Measurements from ENCODE around the gene SNCB. TPM values are rescaled to one million over a fixed set of nuclear protein-coding genes. Genes with fewer than 3 reads are reported as not detected.
"Not testable (repeated sequence)": the region's sequence is repeated elsewhere in the genome, so short reads cannot be mapped to it uniquely, and the experiment has no call there.

The SNCB gene
- total and polyA plus RNA-seq, 2 experiments from 2014 or later: not detected

- TF ChIP-seq EZH2 (IDR thresholded peaks at IDR 0.05; ENCODE audit: insufficient read depth, poor library complexity, severe bottlenecking) (no peak), EZH2phosphoT487 (IDR thresholded peaks at IDR 0.05; ENCODE audit: insufficient read depth, low read depth) (no peak)
Measured at GRCh38 chr5:176593273-176593869, 37.0 kb downstream of the SNCB start.

DNA sequence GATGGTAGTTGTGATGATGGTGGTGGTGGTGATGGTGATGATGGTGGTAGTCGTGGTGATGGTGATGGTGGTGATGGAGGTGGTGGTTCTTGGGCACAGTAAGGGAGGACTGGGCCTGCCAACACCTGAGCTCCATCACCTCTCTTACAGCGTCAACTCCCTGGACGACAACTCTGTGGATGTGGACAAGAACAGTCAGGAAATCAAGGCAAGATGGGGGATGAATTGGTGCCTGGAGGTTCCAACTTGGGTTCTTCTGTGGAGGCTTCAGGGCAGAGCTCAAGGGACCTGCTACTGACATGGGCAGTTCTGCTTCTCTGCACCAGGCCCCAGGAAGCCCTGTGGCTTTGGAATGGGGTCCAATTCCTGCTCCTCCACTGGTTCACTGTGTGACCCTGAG is 37.8 kb downstream of the SNCB start:
- Histone ChIP-seq H4K20me1 (ENCODE audit: insufficient read depth) (no peaks in the 10 kb centered on the region), H3F3A (ENCODE audit: insufficient read depth) (no peaks in the 10 kb centered on the region), H3K9me2 (ENCODE audit: insufficient read depth) (no peaks in the 10 kb centered on the region), H2AFZ (no peak overlapping the region), H3K27me3 (replicated peaks; ENCODE audit: insufficient read depth) (no peaks in the 10 kb centered on the region), H3K9me3 (ENCODE audit: low read depth) (no peaks in the 10 kb centered on the region), H3K4me2 (ENCODE audit: unreplicated experiment) (no peak overlapping the region), H3K9ac (no peak overlapping the region), H3K79me2 (ENCODE audit: insufficient read depth) (no peaks in the 10 kb centered on the region), H3K4me1 (ENCODE audit: insufficient read depth) (no peaks in the 10 kb centered on the region), H3K27ac (no peak overlapping the region), H3K4me3 (no peak overlapping the region), H3K36me3 (ENCODE audit: low read depth) (no peaks in the 10 kb centered on the region)
- TF ChIP-seq EZH2 (IDR thresholded peaks at IDR 0.05; ENCODE audit: insufficient read depth, poor library complexity, severe bottlenecking) (no peak), EZH2phosphoT487 (IDR thresholded peaks at IDR 0.05; ENCODE audit: insufficient read depth, low read depth) (no peak)
- in situ Hi-C loops (cut with MboI): no loop called here
- WGBS, 2 experiments (ENCODE audit: low coverage in 1 of 2, low lambda C conversion rate in 2 of 2, missing lambda C conversion rate in 2 of 2): 90 to 92% methylated on average over 3 of the region's 3 CpGs
- no peak for DNase-seq

More at GRCh38 chr5:176593273-176593869, 37.0 kb downstream of the SNCB start:
- H3K79me2 ChIP-seq (ENCODE audit: insufficient read depth): no peaks in the 10 kb centered on the region
- H3K4me2 ChIP-seq (ENCODE audit: unreplicated experiment): no peak overlapping the region
- in situ Hi-C loops (cut with MboI): no loop called here
- no peaks in the 10 kb centered on the region for H3K9me3 ChIP-seq (ENCODE audit: low read depth)
- H3K9me2 ChIP-seq (ENCODE audit: insufficient read depth): no peaks in the 10 kb centered on the region
- H3K27me3 ChIP-seq (replicated peaks; ENCODE audit: insufficient read depth): no peaks in the 10 kb centered on the region
- no peaks in the 10 kb centered on the region for H3K36me3 ChIP-seq (ENCODE audit: low read depth)
- H3K4me3 ChIP-seq: no peak overlapping the region
- H4K20me1 ChIP-seq (ENCODE audit: insufficient read depth): no peaks in the 10 kb centered on the region
- no peak overlapping the region for H2AFZ ChIP-seq
- H3K27ac ChIP-seq: no peak overlapping the region
- no peaks in the 10 kb centered on the region for H3K4me1 ChIP-seq (ENCODE audit: insufficient read depth)
- WGBS, 2 experiments (ENCODE audit: low coverage in 1 of 2, low lambda C conversion rate in 2 of 2, missing lambda C conversion rate in 2 of 2): 91 to 93% methylated on average over 12 of the region's 12 CpGs
- DNase-seq: no peak
- no peaks in the 10 kb centered on the region for H3F3A ChIP-seq (ENCODE audit: insufficient read depth)
- H3K9ac ChIP-seq: no peak overlapping the region

DNA sequence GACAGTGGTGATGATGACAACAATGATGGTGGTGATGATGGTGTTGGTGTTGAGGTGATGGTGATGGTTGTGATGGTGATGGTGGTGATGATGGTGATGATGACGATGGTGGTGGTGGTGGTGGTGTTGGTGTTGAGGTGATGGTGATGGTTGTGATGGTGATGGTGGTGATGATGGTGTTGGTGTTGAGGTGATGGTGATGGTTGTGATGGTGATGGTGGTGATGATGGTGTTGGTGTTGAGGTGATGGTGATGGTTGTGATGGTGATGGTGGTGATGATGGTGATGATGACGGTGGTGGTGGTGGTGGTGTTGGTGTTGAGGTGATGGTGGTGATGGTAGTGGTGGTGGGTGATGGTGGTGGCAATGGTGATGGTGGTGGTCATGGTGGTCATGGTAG is 38.7 kb downstream of the SNCB start:
- H4K20me1 ChIP-seq (ENCODE audit: insufficient read depth); H3F3A ChIP-seq (ENCODE audit: insufficient read depth); H3K4me2 ChIP-seq (ENCODE audit: unreplicated experiment); H3K9me2 ChIP-seq (ENCODE audit: insufficient read depth); H3K27ac ChIP-seq; H3K79me2 ChIP-seq (ENCODE audit: insufficient read depth); H2AFZ ChIP-seq; in situ Hi-C loops (cut with MboI); H3K9me3 ChIP-seq (ENCODE audit: low read depth); H3K9ac ChIP-seq; H3K36me3 ChIP-seq (ENCODE audit: low read depth); DNase-seq; H3K4me3 ChIP-seq; H3K4me1 ChIP-seq (ENCODE audit: insufficient read depth); H3K27me3 ChIP-seq (replicated peaks; ENCODE audit: insufficient read depth): not testable (repeated sequence)
- 37 to 100% methylated on average over 1 to 2 of the region's 2 CpGs for WGBS, 2 experiments (ENCODE audit: low coverage in 1 of 2, low lambda C conversion rate in 2 of 2, missing lambda C conversion rate in 2 of 2)

GRCh38 chr5:176590035-176590717 is 40.2 kb downstream of the SNCB start:
- H3K4me1 ChIP-seq (ENCODE audit: insufficient read depth): no peaks in the 10 kb centered on the region
- in situ Hi-C loops (cut with MboI): no loop called here
- H3K4me3 ChIP-seq: no peak overlapping the region
- H3K36me3 ChIP-seq (ENCODE audit: low read depth): no peaks in the 10 kb centered on the region
- no peak overlapping the region for H3K4me2 ChIP-seq (ENCODE audit: unreplicated experiment)
- no peaks in the 10 kb centered on the region for H3K27me3 ChIP-seq (replicated peaks; ENCODE audit: insufficient read depth)
- H2AFZ ChIP-seq: no peak overlapping the region
- 68 to 72% methylated on average over 17 of the region's 17 CpGs for WGBS, 2 experiments (ENCODE audit: low coverage in 1 of 2, low lambda C conversion rate in 2 of 2, missing lambda C conversion rate in 2 of 2)
- H3K79me2 ChIP-seq (ENCODE audit: insufficient read depth): no peaks in the 10 kb centered on the region
- no peaks in the 10 kb centered on the region for H3F3A ChIP-seq (ENCODE audit: insufficient read depth)
- H3K9me2 ChIP-seq (ENCODE audit: insufficient read depth): no peaks in the 10 kb centered on the region
- H3K9ac ChIP-seq: no peak overlapping the region
- H3K9me3 ChIP-seq (ENCODE audit: low read depth): no peaks in the 10 kb centered on the region
- no peak for DNase-seq
- H4K20me1 ChIP-seq (ENCODE audit: insufficient read depth): no peaks in the 10 kb centered on the region
- TF ChIP-seq EZH2phosphoT487 (IDR thresholded peaks at IDR 0.05; ENCODE audit: insufficient read depth, low read depth): no peak
- no peak for TF ChIP-seq EZH2 (IDR thresholded peaks at IDR 0.05; ENCODE audit: insufficient read depth, poor library complexity, severe bottlenecking)
- H3K27ac ChIP-seq: no peak overlapping the region

All from GM23248 (cell line).